NOMO-1 treated with DMSO at 0.1 percent for 48 hours (cell line): ENCODE measurements around the gene DSTYK.

ENCODE experiments used
- DNase-seq: peaks from one replicate; lab custom pipeline; 2025; ENCODE audit not compliant: unreplicated experiment; lab: John Stamatoyannopoulos, UW

DSTYK gene

DNA sequence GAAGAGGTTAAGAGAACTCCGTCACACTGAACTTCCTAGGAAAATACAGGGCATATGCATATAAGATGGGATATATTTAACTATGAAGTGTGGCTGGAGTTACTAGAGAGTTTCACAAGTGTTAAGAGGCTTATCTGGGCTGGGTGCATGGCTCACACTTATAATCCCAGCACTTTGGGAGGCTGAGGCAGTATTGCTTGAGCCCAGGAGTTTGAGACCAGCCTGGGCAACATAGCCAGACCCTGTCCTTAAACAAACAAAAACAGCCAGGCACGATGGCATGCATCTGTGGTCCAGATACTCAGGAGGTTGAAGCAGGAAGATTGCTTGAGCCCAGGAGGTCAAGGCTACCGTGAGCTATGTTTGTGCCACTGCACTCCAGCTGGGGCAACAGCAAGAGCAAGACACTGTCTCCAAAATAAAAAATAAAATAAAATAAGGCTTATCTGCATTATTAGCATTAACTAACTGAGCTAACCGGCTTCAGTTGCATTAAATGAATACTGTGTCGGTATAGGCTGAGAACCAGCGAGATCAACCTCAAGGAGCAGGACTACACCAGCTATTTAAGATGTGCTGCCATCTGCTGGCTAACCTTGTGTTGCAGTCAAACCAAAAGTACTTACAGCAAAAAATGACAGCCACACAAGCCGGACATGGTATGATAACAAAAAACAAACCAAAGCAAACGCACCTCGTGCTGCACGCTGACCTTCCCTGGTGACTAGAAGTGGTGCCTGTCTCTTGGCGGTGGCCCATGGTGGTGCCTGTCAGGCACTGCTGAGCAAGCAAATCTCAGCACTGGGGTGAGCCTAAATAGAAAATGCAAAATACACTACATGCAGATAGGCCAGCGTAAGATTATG, 70.0 kb downstream of the DSTYK start:
- peak; percentile 66 for DNase-seq

GRCh38 chr1:205140113-205140512, 71.4 kb downstream of the DSTYK start:
- DNase-seq, result no peak

DNA sequence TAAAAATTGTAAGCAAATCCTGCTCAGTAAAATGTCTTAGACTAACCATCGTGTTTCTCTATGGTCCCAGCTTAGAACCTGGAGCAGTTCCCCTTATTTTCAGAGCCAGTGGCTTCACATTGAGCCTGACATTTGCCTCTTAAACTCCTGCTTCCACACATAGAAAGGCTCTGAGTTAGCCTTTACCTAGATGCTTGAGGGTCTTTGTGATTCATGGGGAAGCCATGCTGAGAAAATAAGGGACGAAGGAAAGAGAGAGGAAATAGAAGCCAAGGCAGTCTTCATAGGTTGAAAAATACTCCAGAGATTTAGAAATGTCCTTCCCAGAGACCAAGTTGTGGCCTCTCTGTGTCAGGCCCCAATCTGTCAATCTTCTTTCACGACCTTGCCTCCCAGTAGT, 73.6 kb downstream of the DSTYK start:
- no peak for DNase-seq

- no peak for DNase-seq
These were observed 78.2 kb downstream of the DSTYK start for GRCh38 chr1:205133287-205133686.

- no peak for DNase-seq
These were observed 82.0 kb downstream of the DSTYK start for GRCh38 chr1:205129447-205130029.

GRCh38 chr1:205128050-205128449, 83.5 kb downstream of the DSTYK start:
- no peak for DNase-seq

GRCh38 chr1:205127646-205128045, 83.9 kb downstream of the DSTYK start:
- DNase-seq, result peak; percentile 59

GRCh38 chr1:205124726-205125125, 86.8 kb downstream of the DSTYK start:
- DNase-seq, result peak; percentile 80

DNA sequence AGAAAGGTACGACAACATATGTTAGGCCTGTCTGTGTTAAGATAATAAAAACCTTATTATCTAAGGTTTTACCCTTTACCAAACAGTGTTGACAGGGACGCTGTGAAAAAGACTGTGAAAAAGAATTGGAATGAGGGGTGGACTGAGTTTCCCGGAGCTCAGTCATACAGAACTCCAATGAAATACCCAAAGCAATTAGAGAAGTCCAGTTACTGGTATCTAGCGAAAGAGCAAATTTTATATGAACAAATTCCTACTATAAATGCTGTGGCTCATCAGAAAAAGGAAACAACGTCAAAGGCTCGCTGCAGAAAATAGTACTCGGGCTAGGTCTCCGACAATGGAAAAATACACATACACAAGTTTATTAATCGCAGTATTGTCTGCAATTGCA, 89.0 kb downstream of the DSTYK start:
- no peak for DNase-seq

GRCh38 chr1:205121660-205122488, 89.6 kb downstream of the DSTYK start, which contains the start of gene RBBP5:
Gene RBBP5, minus strand, starts transcription at chr1:205121978. Its CDS starts 105 bp downstream, at chr1:205121873.
- peak; percentile 96 for DNase-seq

DNA sequence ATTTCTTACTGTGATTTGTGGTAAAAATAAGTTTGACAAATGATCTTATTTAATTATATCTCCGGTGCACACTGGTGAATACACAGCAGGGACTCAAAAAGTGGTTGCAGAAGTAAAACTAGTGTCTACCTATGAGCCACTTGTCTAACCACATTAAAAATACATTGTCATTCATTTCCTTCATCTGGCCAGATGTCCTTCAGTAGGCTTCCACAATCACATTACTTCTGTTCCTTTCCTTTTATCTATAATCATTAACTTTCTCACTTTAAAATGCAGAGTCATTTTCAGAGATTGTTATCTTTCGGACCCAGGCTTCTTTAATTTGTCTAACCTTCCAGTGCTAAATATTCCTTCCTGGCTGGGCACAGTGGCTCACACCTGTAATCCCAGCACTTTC, 92.8 kb downstream of the DSTYK start:
- no peak for DNase-seq

DNA sequence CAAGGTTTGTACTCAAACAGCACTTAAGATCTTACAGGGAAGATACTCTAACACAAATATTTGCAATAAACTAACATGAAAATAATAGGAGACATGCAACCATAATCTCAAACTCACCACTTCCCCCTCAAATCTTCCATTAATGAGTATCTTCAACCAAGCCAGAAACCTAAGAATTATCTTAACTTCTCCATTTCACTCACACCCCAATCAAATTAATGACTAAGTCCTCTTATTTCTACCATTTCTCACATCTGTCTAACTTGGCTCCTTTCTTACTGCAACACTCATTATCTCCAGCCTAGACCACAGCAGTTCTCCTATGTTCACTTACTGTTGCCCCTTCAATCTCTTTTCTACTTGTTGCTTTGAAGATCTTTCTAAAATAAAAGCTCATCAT, 100.1 kb downstream of the DSTYK start:
- DNase-seq, result no peak

- DNase-seq, result no peak
These were observed 101.8 kb downstream of the DSTYK start for GRCh38 chr1:205109711-205110110.

- no peak for DNase-seq
These were observed 102.2 kb downstream of the DSTYK start for GRCh38 chr1:205109269-205109668.

DNA sequence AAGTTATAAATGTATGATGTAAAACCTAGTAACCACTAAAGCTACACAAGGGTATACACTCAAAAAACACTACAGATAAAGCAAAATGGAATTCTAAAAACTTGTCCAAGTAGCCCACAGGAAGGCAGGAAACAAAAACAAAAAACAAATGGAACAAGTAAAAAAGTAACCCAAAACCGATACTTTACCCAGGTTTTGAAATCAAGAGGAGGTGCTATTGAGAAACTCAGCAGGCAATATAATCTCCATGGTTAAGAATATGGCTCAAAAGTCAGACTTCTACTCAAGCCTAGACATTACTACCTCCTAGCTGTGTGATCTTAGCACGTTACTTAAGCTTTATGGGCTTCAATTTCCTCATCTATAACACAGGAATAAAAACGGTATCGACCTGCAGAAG, 103.0 kb downstream of the DSTYK start:
- no peak for DNase-seq

DNA sequence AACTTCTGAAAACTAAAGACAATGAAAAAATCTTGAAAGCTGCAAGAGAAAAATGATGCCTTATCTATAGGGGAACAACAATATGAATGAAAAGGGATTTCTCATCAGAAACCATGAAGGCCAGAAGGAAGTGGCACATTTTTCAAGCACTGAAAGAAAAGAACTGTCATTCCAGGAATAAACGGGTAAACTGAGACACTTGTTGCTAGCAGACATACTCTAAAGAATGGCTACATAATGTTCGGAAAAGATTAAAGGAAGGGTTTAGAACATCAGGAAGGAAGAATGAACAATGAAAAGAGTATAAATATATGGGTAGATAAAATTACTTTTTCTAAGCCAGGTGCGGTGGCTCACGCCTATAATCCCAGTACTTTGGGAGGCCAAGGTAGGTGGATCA, 104.2 kb downstream of the DSTYK start:
- no peak for DNase-seq

DNA sequence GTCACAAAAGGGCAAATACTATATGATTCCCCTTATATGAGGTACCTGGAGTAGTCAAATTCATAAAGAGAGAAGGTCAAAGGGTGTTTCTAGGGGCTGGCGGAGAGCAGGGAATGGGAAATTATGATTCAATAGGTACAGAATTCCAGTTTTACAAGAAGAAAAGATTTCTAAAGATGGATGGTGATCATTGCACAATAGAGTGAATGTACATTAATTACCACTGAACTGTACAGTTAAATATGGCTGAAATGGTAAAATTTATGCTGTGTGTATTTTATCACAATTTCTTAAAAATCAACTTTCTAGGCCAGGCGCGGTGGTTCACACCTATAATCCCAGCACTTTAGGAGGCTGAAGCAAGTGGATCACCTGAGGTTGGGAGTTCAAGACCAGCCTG, 109.1 kb downstream of the DSTYK start:
- no peak for DNase-seq

DNA sequence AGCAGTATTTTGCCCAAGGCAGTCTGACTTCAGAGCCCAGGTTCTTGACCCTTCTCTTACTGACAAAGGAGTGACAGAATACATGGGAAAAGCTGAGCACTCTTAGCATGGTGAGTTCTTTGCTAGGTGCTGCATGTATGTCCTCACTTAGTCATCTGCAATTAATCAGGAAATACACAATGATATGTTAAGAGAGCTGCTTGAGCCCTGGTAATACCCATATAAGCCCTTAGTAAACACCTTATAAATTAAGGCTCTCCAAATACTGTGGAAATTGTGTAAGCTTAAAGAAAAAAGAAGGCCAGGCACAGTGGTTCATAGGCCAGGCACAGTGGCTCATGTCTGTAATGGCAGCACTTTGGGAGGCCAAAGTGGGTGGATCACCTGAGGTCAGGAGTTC, 113.3 kb downstream of the DSTYK start:
- no peak for DNase-seq

DNA sequence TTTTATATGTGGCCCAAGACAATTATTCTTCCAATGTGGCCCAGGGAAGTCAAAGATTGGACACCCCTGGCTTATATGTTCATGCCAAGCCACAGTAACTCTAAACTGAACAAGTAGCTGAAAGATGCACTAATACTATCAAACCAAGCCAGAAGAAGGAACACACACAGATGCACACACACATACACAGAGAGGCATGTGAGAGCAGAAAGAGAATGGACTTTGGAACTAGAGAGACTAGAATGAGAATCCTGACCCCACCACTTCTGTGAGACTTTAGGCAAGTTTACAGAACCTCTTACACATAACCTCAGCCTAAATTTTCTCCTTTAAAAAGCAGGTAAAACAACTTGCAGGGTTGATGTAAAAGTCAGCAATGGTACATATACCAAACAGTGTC, 116.1 kb downstream of the DSTYK start:
- no peak for DNase-seq
